Measurements from ENCODE around the gene ZNF783. TPM values are rescaled to one million over a fixed set of nuclear protein-coding genes. Genes with fewer than 3 reads are reported as not detected.

ZNF783 gene
- total RNA-seq, 1 donor from 2014 or later, result 25.0 TPM

DNA sequence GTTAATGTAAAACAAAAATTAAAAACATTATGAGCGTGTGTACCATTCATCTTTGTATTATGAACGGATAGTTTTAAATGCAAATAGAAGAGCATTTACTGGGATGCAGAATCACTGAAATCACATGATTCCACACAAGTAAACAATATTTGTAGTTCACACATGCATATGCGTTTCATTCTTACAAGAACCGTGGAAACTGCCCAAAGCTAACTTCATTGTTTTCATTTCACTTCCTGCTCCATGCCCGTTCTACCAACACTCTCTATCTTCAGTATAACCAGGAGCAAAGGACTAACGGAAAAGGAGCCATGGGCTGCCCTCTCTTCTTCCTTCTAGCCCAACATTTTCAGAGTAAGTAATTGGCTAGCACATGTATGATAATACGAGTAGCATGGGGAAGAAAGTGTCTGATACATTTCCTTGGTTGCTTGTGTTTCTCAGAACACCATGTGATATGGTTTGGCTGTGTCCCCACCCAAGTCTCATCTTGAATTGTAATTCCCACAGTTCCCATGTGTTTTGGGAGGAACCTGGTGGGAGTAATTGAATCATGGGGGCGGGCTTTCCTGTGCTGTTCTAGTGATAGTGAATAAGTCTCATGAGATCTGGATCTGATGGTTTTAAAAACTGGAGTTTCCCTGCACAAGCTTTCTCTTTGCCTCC, 38.8 kb downstream of the ZNF783 start:
- H3K9me3 Mint-ChIP-seq, result no peaks in the 10 kb centered on the region
- H3K27me3 Mint-ChIP-seq (ENCODE audit: low read depth), result no peaks in the 10 kb centered on the region
- H3K27ac Mint-ChIP-seq, result no peak overlapping the region
- H3K36me3 Mint-ChIP-seq (ENCODE audit: low read depth), result no peaks in the 10 kb centered on the region
- peaks cover 5% of the 10 kb centered on the region for H3K4me1 Mint-ChIP-seq (ENCODE audit: low read depth)
- H3K4me3 Mint-ChIP-seq (ENCODE audit: low read depth), result no peak overlapping the region
- DNase-seq (ENCODE audit: low spot score), result no peak
- intact Hi-C loops (cut with micrococcal nuclease), result no loop called here

- Mint-ChIP-seq H3K4me1 (ENCODE audit: low read depth) (peaks cover under 1% of the 10 kb centered on the region), H3K9me3 (no peaks in the 10 kb centered on the region), H3K36me3 (ENCODE audit: low read depth) (no peaks in the 10 kb centered on the region), H3K27me3 (ENCODE audit: low read depth) (peaks cover 1% of the 10 kb centered on the region), H3K27ac (no peak overlapping the region), H3K4me3 (ENCODE audit: low read depth) (no peak overlapping the region)
- intact Hi-C loops (cut with micrococcal nuclease), result no loop called here
- DNase-seq (ENCODE audit: low spot score), result no peak
These were observed 40.2 kb downstream of the ZNF783 start for GRCh38 chr7:149302222-149302621.

- H3K27me3 Mint-ChIP-seq (ENCODE audit: low read depth), result peaks cover 1% of the 10 kb centered on the region
- no peaks in the 10 kb centered on the region for H3K4me1 Mint-ChIP-seq (ENCODE audit: low read depth)
- H3K27ac Mint-ChIP-seq, result no peak overlapping the region
- no peaks in the 10 kb centered on the region for H3K9me3 Mint-ChIP-seq
- no peak for DNase-seq (ENCODE audit: low spot score)
- H3K4me3 Mint-ChIP-seq (ENCODE audit: low read depth), result no peak overlapping the region
- intact Hi-C loops (cut with micrococcal nuclease), result no loop called here
- no peaks in the 10 kb centered on the region for H3K36me3 Mint-ChIP-seq (ENCODE audit: low read depth)
These were observed 40.9 kb downstream of the ZNF783 start for GRCh38 chr7:149302865-149303264.

DNA sequence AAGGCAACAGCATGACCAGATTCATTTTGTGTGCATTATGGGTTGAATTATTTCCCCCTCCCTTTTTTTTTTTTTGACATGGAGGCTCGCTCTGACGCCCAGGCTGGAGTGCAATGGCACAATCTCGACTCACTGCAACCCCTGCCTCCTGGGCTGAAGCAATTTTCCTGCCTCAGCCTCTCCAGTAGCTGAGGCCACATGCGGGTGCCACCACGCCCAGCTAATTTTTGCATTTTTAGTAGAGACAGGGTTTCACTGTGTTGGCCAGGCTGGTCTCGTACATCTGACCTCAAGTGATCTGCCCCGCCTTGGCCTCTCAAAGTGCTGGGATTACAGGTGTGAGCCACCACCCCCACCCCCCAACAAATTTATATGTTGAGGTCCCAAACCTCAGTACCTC, 42.0 kb downstream of the ZNF783 start:
- Mint-ChIP-seq H3K9me3 (no peaks in the 10 kb centered on the region), H3K36me3 (ENCODE audit: low read depth) (no peaks in the 10 kb centered on the region), H3K4me1 (ENCODE audit: low read depth) (no peaks in the 10 kb centered on the region), H3K27me3 (ENCODE audit: low read depth) (peaks cover 1% of the 10 kb centered on the region), H3K27ac (no peak overlapping the region), H3K4me3 (ENCODE audit: low read depth) (no peak overlapping the region)
- intact Hi-C loops (cut with micrococcal nuclease), result no loop called here
- no peak for DNase-seq (ENCODE audit: low spot score)

DNA sequence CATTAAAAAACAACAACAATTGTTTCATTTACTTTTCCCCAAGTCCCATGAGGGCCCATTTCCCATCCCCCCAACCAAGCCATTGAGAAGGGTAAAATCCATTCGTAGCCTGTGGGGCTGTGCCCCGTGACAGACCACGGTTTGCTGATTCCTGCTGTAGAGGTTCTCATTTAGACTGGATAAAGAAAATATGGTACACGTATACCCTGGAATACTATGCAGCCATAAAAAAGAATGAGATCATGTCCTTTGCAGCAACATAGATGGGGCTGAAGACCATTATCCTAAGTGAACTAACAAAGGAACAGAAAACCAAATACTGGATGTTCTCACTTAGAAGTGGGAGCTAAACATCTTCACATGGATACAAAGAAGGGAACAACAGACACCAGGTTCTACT, 44.9 kb downstream of the ZNF783 start:
- Mint-ChIP-seq H3K27me3 (ENCODE audit: low read depth) (peaks cover 1% of the 10 kb centered on the region), H3K36me3 (ENCODE audit: low read depth) (no peaks in the 10 kb centered on the region), H3K4me3 (ENCODE audit: low read depth) (no peak overlapping the region), H3K27ac (no peak overlapping the region), H3K4me1 (ENCODE audit: low read depth) (no peaks in the 10 kb centered on the region), H3K9me3 (peaks cover 14% of the 10 kb centered on the region)
- intact Hi-C loops (cut with micrococcal nuclease), result no loop called here
- no peak for DNase-seq (ENCODE audit: low spot score)

DNA sequence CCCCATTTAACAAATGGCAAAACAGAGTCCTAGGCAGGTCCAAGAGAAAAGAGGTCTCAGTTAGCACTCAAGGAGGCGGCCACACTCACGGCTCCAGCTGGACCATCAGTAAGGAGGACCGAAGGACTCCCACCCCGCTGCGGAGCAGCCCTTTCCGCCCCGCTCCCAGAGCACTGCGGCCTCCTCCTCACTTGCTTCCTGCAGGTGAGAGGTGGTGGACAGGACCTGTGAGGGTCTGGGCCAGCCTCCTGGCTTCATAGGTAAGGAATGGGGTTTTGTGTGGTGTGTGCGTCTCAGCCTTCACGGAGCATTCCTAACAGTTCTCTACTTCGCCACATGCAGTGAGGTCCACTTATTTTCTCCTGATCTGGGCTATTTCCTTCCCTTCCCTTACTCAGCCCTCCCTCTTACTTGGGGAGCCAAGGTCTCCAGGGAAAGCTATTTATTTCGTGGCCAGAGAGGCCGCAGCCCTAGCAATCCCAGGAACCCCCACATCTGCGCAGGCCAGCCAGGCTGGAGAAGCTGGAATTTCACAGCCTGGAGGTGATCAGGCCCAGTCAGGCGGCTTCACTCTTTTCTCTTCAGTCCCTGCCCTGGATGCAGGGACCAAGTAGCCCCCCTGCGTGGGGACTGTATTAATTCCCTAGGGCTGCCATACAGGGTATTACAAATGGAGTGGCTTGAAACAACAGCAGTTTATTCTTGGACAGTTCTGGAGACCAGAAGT, 45.9 kb downstream of the ZNF783 start:
- Mint-ChIP-seq H3K9me3 (peaks cover 14% of the 10 kb centered on the region), H3K36me3 (ENCODE audit: low read depth) (no peaks in the 10 kb centered on the region), H3K4me1 (ENCODE audit: low read depth) (no peaks in the 10 kb centered on the region), H3K4me3 (ENCODE audit: low read depth) (no peak overlapping the region), H3K27ac (no peak overlapping the region), H3K27me3 (ENCODE audit: low read depth) (peaks cover 3% of the 10 kb centered on the region)
- intact Hi-C loops (cut with micrococcal nuclease), result no loop called here
- DNase-seq (ENCODE audit: low spot score), result no peak

- Mint-ChIP-seq H3K36me3 (ENCODE audit: low read depth) (no peaks in the 10 kb centered on the region), H3K9me3 (peaks cover 14% of the 10 kb centered on the region), H3K27me3 (ENCODE audit: low read depth) (peaks cover 14% of the 10 kb centered on the region), H3K4me1 (ENCODE audit: low read depth) (no peaks in the 10 kb centered on the region), H3K4me3 (ENCODE audit: low read depth) (no peak overlapping the region), H3K27ac (no peak overlapping the region)
- DNase-seq (ENCODE audit: low spot score), result no peak
- intact Hi-C loops (cut with micrococcal nuclease), result no loop called here
These were observed 48.3 kb downstream of the ZNF783 start for GRCh38 chr7:149310113-149310836.

GRCh38 chr7:149310990-149311573, 49.1 kb downstream of the ZNF783 start:
- no peak overlapping the region for H3K4me3 Mint-ChIP-seq (ENCODE audit: low read depth)

GRCh38 chr7:149313981-149314380, 52.0 kb downstream of the ZNF783 start:
- no peak overlapping the region for H3K27ac Mint-ChIP-seq
- intact Hi-C loops (cut with micrococcal nuclease), result no loop called here

More at GRCh38 chr7:149310990-149311573, 49.1 kb downstream of the ZNF783 start:
- Mint-ChIP-seq H3K9me3 (peaks cover 14% of the 10 kb centered on the region), H3K27me3 (ENCODE audit: low read depth) (peaks cover 19% of the 10 kb centered on the region), H3K27ac (no peak overlapping the region), H3K36me3 (ENCODE audit: low read depth) (no peaks in the 10 kb centered on the region), H3K4me1 (ENCODE audit: low read depth) (no peaks in the 10 kb centered on the region)
- intact Hi-C loops (cut with micrococcal nuclease), result no loop called here
- DNase-seq (ENCODE audit: low spot score), result no peak

DNA sequence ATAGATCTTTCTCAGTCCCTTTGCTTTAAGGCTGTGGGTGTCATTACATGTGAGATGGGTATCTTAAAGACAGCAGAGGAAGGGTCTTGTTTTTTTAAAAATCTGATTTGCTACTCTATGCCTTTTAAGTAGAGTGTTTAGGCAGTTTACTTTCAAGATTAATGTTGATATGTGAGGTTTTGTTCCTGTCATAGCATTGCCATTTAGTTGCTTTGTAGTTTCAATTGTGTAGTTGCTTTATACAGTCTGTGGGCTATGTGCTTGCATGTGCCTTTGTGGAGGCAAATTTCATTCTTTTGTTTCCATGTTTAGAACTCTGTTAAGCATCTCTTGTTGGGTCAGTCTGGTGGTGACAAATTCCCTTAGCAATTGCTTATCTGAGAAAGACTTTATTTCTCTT, 54.6 kb downstream of the ZNF783 start:
- Mint-ChIP-seq H3K4me1 (ENCODE audit: low read depth) (peaks cover 8% of the 10 kb centered on the region), H3K27ac (no peak overlapping the region), H3K36me3 (ENCODE audit: low read depth) (peaks cover 2% of the 10 kb centered on the region), H3K9me3 (peaks cover 2% of the 10 kb centered on the region), H3K27me3 (ENCODE audit: low read depth) (peaks cover 28% of the 10 kb centered on the region), H3K4me3 (ENCODE audit: low read depth) (no peak overlapping the region)
- intact Hi-C loops (cut with micrococcal nuclease), result no loop called here
- DNase-seq (ENCODE audit: low spot score), result no peak

More at GRCh38 chr7:149313981-149314380, 52.0 kb downstream of the ZNF783 start:
- peaks cover 28% of the 10 kb centered on the region for H3K27me3 Mint-ChIP-seq (ENCODE audit: low read depth)
- no peaks in the 10 kb centered on the region for H3K36me3 Mint-ChIP-seq (ENCODE audit: low read depth)
- no peak overlapping the region for H3K4me3 Mint-ChIP-seq (ENCODE audit: low read depth)
- H3K4me1 Mint-ChIP-seq (ENCODE audit: low read depth), result no peaks in the 10 kb centered on the region
- peaks cover 14% of the 10 kb centered on the region for H3K9me3 Mint-ChIP-seq
- DNase-seq (ENCODE audit: low spot score), result no peak

GRCh38 chr7:149317496-149317895, 55.5 kb downstream of the ZNF783 start:
- H3K27me3 Mint-ChIP-seq (ENCODE audit: low read depth), result peaks cover 28% of the 10 kb centered on the region
- peaks cover 17% of the 10 kb centered on the region for H3K4me1 Mint-ChIP-seq (ENCODE audit: low read depth)
- H3K27ac Mint-ChIP-seq, result no peak overlapping the region
- intact Hi-C loops (cut with micrococcal nuclease), result no loop called here
- no peak overlapping the region for H3K4me3 Mint-ChIP-seq (ENCODE audit: low read depth)
- H3K36me3 Mint-ChIP-seq (ENCODE audit: low read depth), result peaks cover 11% of the 10 kb centered on the region
- DNase-seq (ENCODE audit: low spot score), result no peak
- peaks cover 10% of the 10 kb centered on the region for H3K9me3 Mint-ChIP-seq

DNA sequence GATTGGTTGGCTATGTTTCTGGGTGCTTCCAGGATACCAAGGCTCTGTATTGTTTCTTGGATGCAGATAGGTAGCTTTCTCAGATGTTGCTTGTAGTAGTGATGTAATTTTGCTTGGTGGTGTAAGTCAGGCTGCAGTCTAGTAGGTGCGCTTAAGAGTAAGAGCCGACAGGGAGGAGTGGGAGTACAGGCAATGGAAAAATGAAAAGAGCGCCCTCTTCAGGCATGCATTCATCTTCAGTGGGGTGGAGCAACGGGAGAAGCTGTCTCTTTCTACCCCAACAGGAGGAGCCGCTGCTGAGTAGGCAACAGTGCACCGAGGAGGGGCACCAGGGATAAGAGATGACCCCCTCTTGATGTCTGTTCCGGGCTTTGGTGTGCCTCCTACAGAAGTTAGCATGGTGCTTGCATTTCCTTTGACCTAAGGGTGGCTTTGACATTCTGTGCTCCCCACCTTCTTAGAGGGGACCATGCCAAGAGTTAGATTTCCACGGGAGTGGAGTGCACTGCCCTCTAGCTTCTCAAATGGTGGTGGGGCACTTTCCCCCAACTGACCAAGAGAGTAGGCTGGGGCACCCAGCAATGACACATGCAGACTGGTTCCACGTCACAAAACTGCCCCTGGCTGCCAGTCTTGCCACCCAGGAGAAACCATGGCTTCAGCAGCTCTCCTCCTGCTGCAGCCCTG, 56.1 kb downstream of the ZNF783 start:
- DNase-seq (ENCODE audit: low spot score), result no peak
- Mint-ChIP-seq H3K4me3 (ENCODE audit: low read depth) (no peak overlapping the region), H3K27ac (no peak overlapping the region), H3K36me3 (ENCODE audit: low read depth) (peaks cover 11% of the 10 kb centered on the region), H3K9me3 (peaks cover 10% of the 10 kb centered on the region), H3K27me3 (ENCODE audit: low read depth) (peaks cover 27% of the 10 kb centered on the region), H3K4me1 (ENCODE audit: low read depth) (peaks cover 19% of the 10 kb centered on the region)
- intact Hi-C loops (cut with micrococcal nuclease), result no loop called here
